GM12878 (cell line): ENCODE data around the gene TSC22D3. TPM values are rescaled to one million over a fixed set of nuclear protein-coding genes. Genes with fewer than 3 reads are reported as not detected.

ENCODE experiments used
- ATAC-seq: fragments of 200-7000 bp; cut with Tn5 transposase; 3 replicates; pipeline ENCODE4 v1.9.1; 2020; ENCODE audit warnings: mild to moderate bottlenecking, moderate library complexity
- BruUV-seq: library from RNA; stranded (reverse); fragments of 400-500 nt; replicated peaks from 2 replicates; lab custom pipeline; 2021; lab: Mats Ljungman, UMichigan
- CTCF ChIA-PET: fragments of 300-600 bp; sonication (Branson Sonifier 250); formaldehyde crosslinking; extraction: SDS; loops from one replicate; lab custom pipeline; 2021; ENCODE audit warnings: inconsistent platforms; lab: Yijun Ruan, JAX
- POLR2A ChIA-PET: fragments of 350-600 bp; formaldehyde crosslinking; extraction: SDS; loops from one replicate; lab custom pipeline; 2021; ENCODE audit warnings: inconsistent platforms; lab: Charles Lee
- RAD21 ChIA-PET: fragments of 300-600 bp; sonication (Branson Sonifier 250); formaldehyde crosslinking; loops from one replicate; lab custom pipeline; 2023; ENCODE audit warnings: antibody characterized with exemption; ENCODE audit not compliant: unreplicated experiment; lab: Charles Lee
- SMC1A ChIA-PET: fragments of 300-600 bp; sonication (Branson Sonifier 250); formaldehyde crosslinking; loops from one replicate; lab custom pipeline; 2023; ENCODE audit not compliant: unreplicated experiment, uncharacterized antibody; lab: Charles Lee
- DNase-seq: peaks from one replicate; pipeline ENCODE4 v3.0.0-alpha.2; 2011; ENCODE audit warnings: low read depth, low spot score
- FAIRE-seq: peaks from 3 replicates; lab custom pipeline; 2011; peaks lifted over from hg19 to GRCh38; lab: Jason Lieb, UNC
- H2AFZ ChIP-seq: 2 replicates; pipeline ENCODE4 v1.6.0; 2011; ENCODE audit warnings: low read depth, low read length, control low read depth; ENCODE audit not compliant: control insufficient read depth
- H3K27ac ChIP-seq: 2 replicates; pipeline ENCODE4 v1.5.1; 2011; ENCODE audit warnings: control low read depth; ENCODE audit not compliant: control insufficient read depth, insufficient read depth
- H3K27me3 ChIP-seq, 2 experiments: replicated peaks in 1 of 2; 2 replicates each; pipeline versions ENCODE4 v1.6.0 to v1.6.1; 2011; ENCODE audit warnings: low read length in 1 of 2; ENCODE audit not compliant: control insufficient read depth in 2 of 2, insufficient read depth in 2 of 2
- H3K36me3 ChIP-seq, 2 experiments: 2 replicates each; pipeline ENCODE4 v1.5.1; 2011; ENCODE audit warnings: low read length in 1 of 2; ENCODE audit not compliant: control insufficient read depth in 2 of 2, insufficient read depth in 2 of 2
- H3K4me1 ChIP-seq: 2 replicates; pipeline ENCODE4 v1.6.1; 2011; ENCODE audit warnings: mild to moderate bottlenecking, low read length, moderate library complexity, mixed read lengths; ENCODE audit not compliant: control insufficient read depth, insufficient read depth
- H3K4me2 ChIP-seq: 2 replicates; pipeline ENCODE4 v1.6.0; 2011; ENCODE audit warnings: control low read depth; ENCODE audit not compliant: control insufficient read depth, insufficient read depth
- H3K4me3 ChIP-seq: fragments of 200-600 bp; sonication (generic); 2 replicates; pipeline ENCODE4 v1.5.1; 2016
- H3K79me2 ChIP-seq: 2 replicates; pipeline ENCODE4 v1.6.0; 2011; ENCODE audit warnings: low read length; ENCODE audit not compliant: control insufficient read depth, insufficient read depth
- H3K9ac ChIP-seq: 2 replicates; pipeline ENCODE4 v1.8.0; 2011; ENCODE audit warnings: low read length, control low read depth, mixed read lengths; ENCODE audit not compliant: control insufficient read depth, insufficient read depth
- H3K9me3 ChIP-seq: replicated peaks from 3 replicates; pipeline ENCODE4 v1.5.1; 2011; ENCODE audit warnings: mild to moderate bottlenecking, low read length; ENCODE audit not compliant: control insufficient read depth, insufficient read depth
- H4K20me1 ChIP-seq: 2 replicates; pipeline ENCODE4 v1.6.0; 2011; ENCODE audit not compliant: control insufficient read depth, insufficient read depth
- FOS ChIP-seq: IDR thresholded peaks from 3 replicates; pipeline ENCODE4 v1.6.1; 2011; ENCODE audit warnings: borderline replicate concordance; ENCODE audit not compliant: insufficient read length; ENCODE audit errors: extremely low read depth
- IKZF1 ChIP-seq: fragments of 450-650 bp; conservative IDR thresholded peaks from 2 replicates; pipeline ENCODE4 v1.6.1; 2017; ENCODE audit warnings: antibody characterized with exemption, mild to moderate bottlenecking
- NFYB ChIP-seq: IDR thresholded peaks from 2 replicates; pipeline ENCODE4 v1.6.1; 2011; ENCODE audit warnings: low read depth, mild to moderate bottlenecking, low read length, improper control_type of control experiment, moderate library complexity; ENCODE audit not compliant: insufficient read depth
- NR2C2 ChIP-seq: IDR thresholded peaks from 2 replicates; pipeline ENCODE4 v1.6.1; 2011; ENCODE audit warnings: borderline replicate concordance, low read depth; ENCODE audit not compliant: control insufficient read depth, insufficient read length
- PAX8 ChIP-seq: fragments of 450-650 bp; IDR thresholded peaks from 2 replicates; pipeline ENCODE4 v1.6.1; 2017; ENCODE audit warnings: mild to moderate bottlenecking, moderate library complexity
- PML ChIP-seq: IDR thresholded peaks from 2 replicates; pipeline ENCODE4 v1.6.1; 2012; ENCODE audit warnings: low read length, inconsistent platforms
- POLR2AphosphoS2 ChIP-seq: IDR thresholded peaks from 2 replicates; pipeline ENCODE4 v1.6.1; 2011; ENCODE audit warnings: low read depth, mild to moderate bottlenecking, low read length, improper control_type of control experiment, moderate library complexity
- POLR2AphosphoS5 ChIP-seq: IDR thresholded peaks from 2 replicates; pipeline ENCODE4 v1.6.1; 2011; ENCODE audit warnings: mild to moderate bottlenecking, low read length, inconsistent platforms
- RAD21 ChIP-seq: IDR thresholded peaks from 2 replicates; pipeline ENCODE4 v1.6.1; 2011; ENCODE audit warnings: mild to moderate bottlenecking, low read depth, low read length, moderate library complexity; ENCODE audit not compliant: insufficient read depth
- SRF ChIP-seq, 2 experiments: IDR thresholded peaks; 2 replicates each; pipeline ENCODE4 v1.6.1; 2011; ENCODE audit warnings: low read depth in 2 of 2, low read length in 2 of 2, mild to moderate bottlenecking in 1 of 2, moderate library complexity in 1 of 2
- SUPT20H ChIP-seq: IDR thresholded peaks from 2 replicates; pipeline ENCODE4 v1.6.1; 2011; ENCODE audit warnings: low read depth, mild to moderate bottlenecking, low read length, moderate library complexity, borderline replicate concordance; ENCODE audit not compliant: control insufficient read depth
- TARDBP ChIP-seq: IDR thresholded peaks from 2 replicates; pipeline ENCODE4 v1.6.1; 2016; ENCODE audit warnings: borderline replicate concordance
- TCF3 ChIP-seq: IDR thresholded peaks from 2 replicates; pipeline ENCODE4 v1.6.1; 2012; ENCODE audit warnings: low read depth, mild to moderate bottlenecking, low read length, borderline replicate concordance; ENCODE audit not compliant: insufficient read depth
- ZBTB4 ChIP-seq: fragments of 450-650 bp; formaldehyde crosslinking; IDR thresholded peaks from 2 replicates; pipeline ENCODE4 v1.4.0; 2022; ENCODE audit warnings: mild to moderate bottlenecking, moderate library complexity
- ZNF24 ChIP-seq: fragments of 450-650 bp; IDR thresholded peaks from 2 replicates; pipeline ENCODE4 v1.6.1; 2017; ENCODE audit warnings: antibody characterized with exemption, mild to moderate bottlenecking
- WGBS: methylation state at CpG from one replicate; pipeline ENCODE4 v1.1.6; 2016; ENCODE audit warnings: low lambda C conversion rate; ENCODE audit not compliant: insufficient replicate concordance, insufficient coverage; ENCODE audit errors: missing lambda C conversion rate; 5-methylcytosine and 5-hydroxymethylcytosine counted together
- in situ Hi-C: fragments of 300-500 bp; cut with MboI; formaldehyde crosslinking; loops from 9 replicates; pipeline ENCODE4 v1.14.3; 2018; ENCODE audit warnings: mixed read lengths
- intact Hi-C: fragments of 100-400 bp; cut with micrococcal nuclease; formaldehyde crosslinking; loops from one replicate; pipeline ENCODE4 v1.14.2; 2022; ENCODE audit not compliant: unreplicated experiment
- polyA plus RNA-seq, 11 experiments: library from polyadenylated mRNA; depleted of rRNA in 4 of 11; unstranded in 6 of 11; stranded (reverse) in 5 of 11; fragments of >200 nt; fragmentation: Nextera tagmentation in 4 of 11; fragmentation: Illumina TruSeq in 1 of 11; extraction: Ambion mirVana in 4 of 11; extraction: Trizol in 1 of 11; gene quantifications; 1 replicate in 1 of 11; 2 replicates in 10 of 11; pipeline versions ENCODE4 v1.2.1 to v1.2.3, GENCODE V29; 2011 to 2016; ENCODE audit warnings: inconsistent platforms in 2 of 11, missing spikeins in 2 of 11, low read depth in 1 of 11
- total RNA-seq, 4 experiments: library from RNA; depleted of rRNA in 3 of 4; stranded (reverse); fragments of >200 nt in 3 of 4; fragmentation: Illumina TruSeq in 1 of 4; extraction: Trizol in 1 of 4; gene quantifications; 2 replicates each; pipeline versions ENCODE4 v1.2.1 to v1.2.3, GENCODE V29; 2013 to 2021
- TF ChIP-seq, protein P1 (sequence below): fragments of 450-650 bp; IDR thresholded peaks from 2 replicates; pipeline ENCODE4 v1.6.1; 2017; ENCODE audit warnings: low read depth, mild to moderate bottlenecking, moderate library complexity
- TF ChIP-seq, protein P2 (sequence below): fragments of 450-650 bp; IDR thresholded peaks from 2 replicates; pipeline ENCODE4 v1.6.1; 2017; ENCODE audit warnings: antibody characterized with exemption, mild to moderate bottlenecking, moderate library complexity

Gene TSC22D3
- total and polyA plus RNA-seq, 10 of the 15 experiments (the other 5 are each of a cell fraction or from before 2014, with no cell fraction given): 4.6 to 122 (median 16.1) TPM

DNA sequence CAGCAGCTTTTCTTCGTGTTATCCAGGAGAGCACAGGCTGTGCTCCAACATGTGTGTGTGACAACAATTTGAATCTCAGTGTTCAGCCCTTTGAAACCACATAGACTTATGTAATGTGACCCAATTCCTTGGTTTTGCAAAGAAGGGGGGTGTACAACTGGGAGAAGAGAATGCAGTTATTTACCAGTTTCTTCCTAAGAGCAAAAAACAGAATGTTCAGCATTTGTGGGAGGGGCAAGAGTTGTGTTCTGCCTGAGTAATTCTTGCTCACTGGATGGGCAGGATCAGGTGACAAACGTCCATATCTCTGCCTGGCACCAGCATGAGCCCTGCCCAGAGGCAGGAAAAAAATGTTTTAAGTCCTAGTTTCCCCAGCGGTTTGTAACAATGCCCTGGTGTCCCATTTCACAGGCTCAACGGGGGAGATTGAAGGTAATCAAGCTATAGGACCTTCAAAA, 75.2 kb downstream of the TSC22D3 start:
- Histone ChIP-seq H3K27ac (no peak overlapping the region), H3K9ac (no peak overlapping the region), H3K36me3 (no peaks in the 10 kb centered on the region), H3K27me3 (no peaks in the 10 kb centered on the region), H3K4me2 (no peak overlapping the region), H3K4me3 (no peak overlapping the region), H3K79me2 (no peaks in the 10 kb centered on the region), H2AFZ (peak overlapping the region; percentile 21; the same call in 1 of the 2 replicates), H4K20me1 (no peaks in the 10 kb centered on the region), H3K4me1 (peaks cover 24% of the 10 kb centered on the region; the same call in 1 of the 2 replicates), H3K9me3 (no peaks in the 10 kb centered on the region)
- TF ChIP-seq POLR2AphosphoS5 (no peak), NR2C2 (no peak), POLR2AphosphoS2 (no peak), TARDBP (no peak), PAX8 (no peak), TCF3 (no peak), FOS (no peak), RAD21 (no peak), SUPT20H (no peak), PML (no peak), SRF (IDR thresholded peaks at IDR 0.05; ENCODE audit: low read depth in 2 of 2, low read length in 2 of 2) (no peak), ZNF24 (no peak), IKZF1 (no peak), ZBTB4 (no peak), NFYB (no peak)
- TF ChIP-seq, protein P1, sequence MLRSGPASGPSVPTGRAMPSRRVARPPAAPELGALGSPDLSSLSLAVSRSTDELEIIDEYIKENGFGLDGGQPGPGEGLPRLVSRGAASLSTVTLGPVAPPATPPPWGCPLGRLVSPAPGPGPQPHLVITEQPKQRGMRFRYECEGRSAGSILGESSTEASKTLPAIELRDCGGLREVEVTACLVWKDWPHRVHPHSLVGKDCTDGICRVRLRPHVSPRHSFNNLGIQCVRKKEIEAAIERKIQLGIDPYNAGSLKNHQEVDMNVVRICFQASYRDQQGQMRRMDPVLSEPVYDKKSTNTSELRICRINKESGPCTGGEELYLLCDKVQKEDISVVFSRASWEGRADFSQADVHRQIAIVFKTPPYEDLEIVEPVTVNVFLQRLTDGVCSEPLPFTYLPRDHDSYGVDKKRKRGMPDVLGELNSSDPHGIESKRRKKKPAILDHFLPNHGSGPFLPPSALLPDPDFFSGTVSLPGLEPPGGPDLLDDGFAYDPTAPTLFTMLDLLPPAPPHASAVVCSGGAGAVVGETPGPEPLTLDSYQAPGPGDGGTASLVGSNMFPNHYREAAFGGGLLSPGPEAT: no peak
- TF ChIP-seq, protein P2, sequence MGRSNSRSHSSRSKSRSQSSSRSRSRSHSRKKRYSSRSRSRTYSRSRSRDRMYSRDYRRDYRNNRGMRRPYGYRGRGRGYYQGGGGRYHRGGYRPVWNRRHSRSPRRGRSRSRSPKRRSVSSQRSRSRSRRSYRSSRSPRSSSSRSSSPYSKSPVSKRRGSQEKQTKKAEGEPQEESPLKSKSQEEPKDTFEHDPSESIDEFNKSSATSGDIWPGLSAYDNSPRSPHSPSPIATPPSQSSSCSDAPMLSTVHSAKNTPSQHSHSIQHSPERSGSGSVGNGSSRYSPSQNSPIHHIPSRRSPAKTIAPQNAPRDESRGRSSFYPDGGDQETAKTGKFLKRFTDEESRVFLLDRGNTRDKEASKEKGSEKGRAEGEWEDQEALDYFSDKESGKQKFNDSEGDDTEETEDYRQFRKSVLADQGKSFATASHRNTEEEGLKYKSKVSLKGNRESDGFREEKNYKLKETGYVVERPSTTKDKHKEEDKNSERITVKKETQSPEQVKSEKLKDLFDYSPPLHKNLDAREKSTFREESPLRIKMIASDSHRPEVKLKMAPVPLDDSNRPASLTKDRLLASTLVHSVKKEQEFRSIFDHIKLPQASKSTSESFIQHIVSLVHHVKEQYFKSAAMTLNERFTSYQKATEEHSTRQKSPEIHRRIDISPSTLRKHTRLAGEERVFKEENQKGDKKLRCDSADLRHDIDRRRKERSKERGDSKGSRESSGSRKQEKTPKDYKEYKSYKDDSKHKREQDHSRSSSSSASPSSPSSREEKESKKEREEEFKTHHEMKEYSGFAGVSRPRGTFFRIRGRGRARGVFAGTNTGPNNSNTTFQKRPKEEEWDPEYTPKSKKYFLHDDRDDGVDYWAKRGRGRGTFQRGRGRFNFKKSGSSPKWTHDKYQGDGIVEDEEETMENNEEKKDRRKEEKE: no peak
- WGBS: 36% methylated on average over 4 of the region's 4 CpGs
- SMC1A ChIA-PET: interaction anchor here (0.9 to 3.4 kb wide), 6 partner anchors 9 to 26 kb away, joined by 3 to 26 read pairs (median 11); no protein-coding TSS in a partner anchor
- in situ Hi-C loops: no loop called here
- BruUV-seq: no TSS peak
- DNase-seq (no peak), FAIRE-seq (peak; percentile 62), ATAC-seq (peak; percentile 18; the same call in 1 of the 3 replicates)
- RAD21 ChIA-PET: interaction anchor here (1.8 to 2.3 kb wide), 3 partner anchors 11 to 27 kb away, joined by 17 to 24 read pairs (median 17); no protein-coding TSS in a partner anchor
- intact Hi-C loops: no loop called here
- CTCF ChIA-PET: interaction anchor here (1.4 to 2.4 kb wide), 3 partner anchors 14 to 22 kb away, joined by 3 to 13 read pairs (median 6); no protein-coding TSS in a partner anchor
- POLR2A ChIA-PET: interaction anchor here (1.3 to 1.5 kb wide), 5 partner anchors 8 to 23 kb away, joined by 3 to 12 read pairs (median 5); no protein-coding TSS in a partner anchor
